Measurements from ENCODE around the gene SHC2.

DNA sequence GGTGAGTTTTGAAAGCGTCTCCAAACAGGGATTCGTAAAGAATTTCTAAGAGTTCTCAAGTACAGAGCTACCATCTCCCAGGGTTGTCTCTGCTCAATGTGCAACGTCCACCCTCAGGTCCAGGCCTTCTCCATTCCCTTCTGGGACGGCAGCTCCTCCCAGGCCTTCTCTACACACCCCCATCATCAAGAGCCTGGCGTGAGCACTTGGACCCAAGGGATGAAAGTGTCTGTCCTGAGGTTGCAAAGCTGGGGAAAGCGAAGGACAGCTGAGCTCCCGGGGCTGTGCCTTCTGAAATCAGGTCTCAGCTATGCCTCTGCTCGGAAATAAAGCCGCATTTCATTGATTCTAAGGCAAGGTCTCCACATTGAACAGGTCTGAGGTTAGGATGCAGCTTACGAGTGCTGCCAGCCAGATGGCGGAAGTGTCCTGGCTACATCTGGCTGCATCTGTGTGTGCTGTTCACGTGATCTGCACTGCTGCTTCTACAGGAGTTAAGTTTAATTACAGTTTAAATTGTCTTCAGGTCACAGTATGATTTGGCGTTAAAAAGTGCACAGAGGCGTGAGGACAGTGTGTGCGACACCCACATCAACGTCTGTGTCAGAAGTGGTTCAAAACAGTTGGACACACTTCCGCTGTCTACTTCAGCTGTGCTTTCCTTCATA is 89.2 kb downstream of the SHC2 start:
- TF ChIP-seq ZFP69B (tag by site-specific recombination; IDR thresholded peaks at IDR 0.05): no peak
- TF ChIP-seq, protein P1, sequence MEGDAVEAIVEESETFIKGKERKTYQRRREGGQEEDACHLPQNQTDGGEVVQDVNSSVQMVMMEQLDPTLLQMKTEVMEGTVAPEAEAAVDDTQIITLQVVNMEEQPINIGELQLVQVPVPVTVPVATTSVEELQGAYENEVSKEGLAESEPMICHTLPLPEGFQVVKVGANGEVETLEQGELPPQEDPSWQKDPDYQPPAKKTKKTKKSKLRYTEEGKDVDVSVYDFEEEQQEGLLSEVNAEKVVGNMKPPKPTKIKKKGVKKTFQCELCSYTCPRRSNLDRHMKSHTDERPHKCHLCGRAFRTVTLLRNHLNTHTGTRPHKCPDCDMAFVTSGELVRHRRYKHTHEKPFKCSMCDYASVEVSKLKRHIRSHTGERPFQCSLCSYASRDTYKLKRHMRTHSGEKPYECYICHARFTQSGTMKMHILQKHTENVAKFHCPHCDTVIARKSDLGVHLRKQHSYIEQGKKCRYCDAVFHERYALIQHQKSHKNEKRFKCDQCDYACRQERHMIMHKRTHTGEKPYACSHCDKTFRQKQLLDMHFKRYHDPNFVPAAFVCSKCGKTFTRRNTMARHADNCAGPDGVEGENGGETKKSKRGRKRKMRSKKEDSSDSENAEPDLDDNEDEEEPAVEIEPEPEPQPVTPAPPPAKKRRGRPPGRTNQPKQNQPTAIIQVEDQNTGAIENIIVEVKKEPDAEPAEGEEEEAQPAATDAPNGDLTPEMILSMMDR (tag by site-specific recombination; IDR thresholded peaks at IDR 0.05): no peak

Data from HEK293 (cell line).